Spinal cord (tissue), 10 donors: ENCODE data around the gene LAMC2. TPM values are rescaled to one million over a fixed set of nuclear protein-coding genes. Genes with fewer than 3 reads are reported as not detected.

Experiments
- DNase-seq, 6 donors: peaks; one replicate each; pipeline versions ENCODE4 v3.0.0 to v3.0.0-alpha.2; 2013 to 2015; ENCODE audit warnings: low spot score in 6 of 6, low read depth in 4 of 6
- H3K27ac ChIP-seq: one replicate; pipeline ENCODE4 v1.5.1; 2013; ENCODE audit warnings: low read depth, low read length, control low read depth
- H3K27me3 ChIP-seq: one replicate; pipeline ENCODE4 v1.6.1; 2013; ENCODE audit warnings: low read length; ENCODE audit not compliant: control insufficient read depth, insufficient read depth
- H3K36me3 ChIP-seq: one replicate; pipeline ENCODE4 v1.6.1; 2013; ENCODE audit warnings: low read length; ENCODE audit not compliant: control insufficient read depth, insufficient read depth
- H3K4me1 ChIP-seq: one replicate; pipeline ENCODE4 v1.6.1; 2013; ENCODE audit warnings: low read length; ENCODE audit not compliant: control insufficient read depth, insufficient read depth
- H3K4me3 ChIP-seq: one replicate; pipeline ENCODE4 v1.5.1; 2013; ENCODE audit warnings: low read depth, low read length, control low read depth
- H3K9me3 ChIP-seq: one replicate; pipeline ENCODE4 v1.6.1; 2013; ENCODE audit warnings: low read length; ENCODE audit not compliant: control insufficient read depth, insufficient read depth
- WGBS: methylation state at CpG from one replicate; pipeline ENCODE4 v1.1.5; 2013; ENCODE audit warnings: missing lambda C conversion rate; ENCODE audit not compliant: insufficient coverage; 5-methylcytosine and 5-hydroxymethylcytosine counted together
- polyA plus RNA-seq, 2 donors: library from polyadenylated mRNA; unstranded; fragments of 120-200 nt; gene quantifications; one replicate each; pipeline ENCODE4 v1.2.1, GENCODE V29; 2013; ENCODE audit not compliant: insufficient read length in 2 of 2
- total RNA-seq, 2 donors: library from RNA; depleted of rRNA in 1 of 2; stranded (reverse); fragments of 120-200 nt in 1 of 2; fragments of >200 nt in 1 of 2; gene quantifications; one replicate each; pipeline versions ENCODE4 v1.2.3 to v1.2.4, GENCODE V29; 2013 to 2014
- donor health status: healthy.

The LAMC2 gene
- total and polyA plus RNA-seq, 4 donors = 0.61 to 1.8 (median 1.3) TPM

- Histone ChIP-seq H3K27ac (no peak overlapping the region), H3K27me3 (no peaks in the 10 kb centered on the region), H3K4me3 (no peak overlapping the region), H3K9me3 (no peaks in the 10 kb centered on the region), H3K36me3 (no peaks in the 10 kb centered on the region), H3K4me1 (no peaks in the 10 kb centered on the region)
- 57% methylated on average over 3 of the region's 9 CpGs for WGBS
- no peak for DNase-seq
These were observed 14.4 kb downstream of the LAMC2 start for GRCh38 chr1:183200451-183200850.

- DNase-seq = no peak
- no CpG with 5 or more reads among the region's 3 CpGs for WGBS
- H3K27me3 ChIP-seq = no peaks in the 10 kb centered on the region
- H3K36me3 ChIP-seq = no peaks in the 10 kb centered on the region
- H3K27ac ChIP-seq = no peak overlapping the region
- no peak overlapping the region for H3K4me3 ChIP-seq
- H3K4me1 ChIP-seq = no peaks in the 10 kb centered on the region
- no peaks in the 10 kb centered on the region for H3K9me3 ChIP-seq
These were observed 17.0 kb downstream of the LAMC2 start for GRCh38 chr1:183203094-183203493.

GRCh38 chr1:183205196-183205781 is 19.2 kb downstream of the LAMC2 start:
- Histone ChIP-seq H3K36me3 (no peaks in the 10 kb centered on the region), H3K27me3 (no peaks in the 10 kb centered on the region), H3K4me3 (no peak overlapping the region), H3K9me3 (no peaks in the 10 kb centered on the region), H3K4me1 (no peaks in the 10 kb centered on the region), H3K27ac (no peak overlapping the region)
- peak in 1 of 6 donors; percentile 59 for DNase-seq
- WGBS = 75% methylated on average over 3 of the region's 3 CpGs

- Histone ChIP-seq H3K27ac (no peak overlapping the region), H3K9me3 (no peaks in the 10 kb centered on the region), H3K4me1 (no peaks in the 10 kb centered on the region), H3K36me3 (no peaks in the 10 kb centered on the region), H3K27me3 (no peaks in the 10 kb centered on the region), H3K4me3 (no peak overlapping the region)
- DNase-seq = no peak
- WGBS = 84% methylated on average over 5 of the region's 6 CpGs
These were observed 20.6 kb downstream of the LAMC2 start for GRCh38 chr1:183206538-183207122.

- no peaks in the 10 kb centered on the region for H3K27me3 ChIP-seq
- DNase-seq = no peak
- H3K4me3 ChIP-seq = no peak overlapping the region
- H3K36me3 ChIP-seq = no peaks in the 10 kb centered on the region
- H3K27ac ChIP-seq = no peak overlapping the region
- H3K4me1 ChIP-seq = no peaks in the 10 kb centered on the region
- H3K9me3 ChIP-seq = no peaks in the 10 kb centered on the region
These were observed 23.6 kb downstream of the LAMC2 start for GRCh38 chr1:183209533-183210158.

- no peaks in the 10 kb centered on the region for H3K9me3 ChIP-seq
- no peak for DNase-seq
These were observed 24.6 kb downstream of the LAMC2 start for GRCh38 chr1:183210681-183211080.

GRCh38 chr1:183212870-183213269 is 26.8 kb downstream of the LAMC2 start:
- Histone ChIP-seq H3K27me3 (no peaks in the 10 kb centered on the region), H3K36me3 (no peaks in the 10 kb centered on the region), H3K4me3 (no peak overlapping the region), H3K4me1 (no peaks in the 10 kb centered on the region), H3K27ac (no peak overlapping the region), H3K9me3 (no peaks in the 10 kb centered on the region)
- no peak for DNase-seq
- no CpG with 5 or more reads among the region's 1 CpG for WGBS

More at GRCh38 chr1:183210681-183211080, 24.6 kb downstream of the LAMC2 start:
- H3K4me3 ChIP-seq = no peak overlapping the region
- H3K4me1 ChIP-seq = no peaks in the 10 kb centered on the region
- H3K36me3 ChIP-seq = no peaks in the 10 kb centered on the region
- no peaks in the 10 kb centered on the region for H3K27me3 ChIP-seq
- no peak overlapping the region for H3K27ac ChIP-seq

- 82% methylated on average over 2 of the region's 5 CpGs for WGBS
- peaks cover 12% of the 10 kb centered on the region for H3K4me1 ChIP-seq
- H3K27ac ChIP-seq = no peak overlapping the region
- H3K36me3 ChIP-seq = no peaks in the 10 kb centered on the region
- H3K4me3 ChIP-seq = no peak overlapping the region
- DNase-seq = peak in 1 of 6 donors; percentile 29
- no peaks in the 10 kb centered on the region for H3K9me3 ChIP-seq
- no peaks in the 10 kb centered on the region for H3K27me3 ChIP-seq
These were observed 28.2 kb downstream of the LAMC2 start for GRCh38 chr1:183214021-183214970.

- H3K36me3 ChIP-seq = no peaks in the 10 kb centered on the region
- H3K4me3 ChIP-seq = no peak overlapping the region
- DNase-seq = peak in 2 of 6 donors; percentile 48 to 64
- no peak overlapping the region for H3K27ac ChIP-seq
- 81% methylated on average over 8 of the region's 13 CpGs for WGBS
- H3K9me3 ChIP-seq = no peaks in the 10 kb centered on the region
- peaks cover 12% of the 10 kb centered on the region for H3K4me1 ChIP-seq
- H3K27me3 ChIP-seq = no peaks in the 10 kb centered on the region
These were observed 29.1 kb downstream of the LAMC2 start for GRCh38 chr1:183215076-183215720.
